Activated gamma-delta T cell treated with Interleukin-2 at 50 U/mL for 16 hours (primary cell): ENCODE results near the gene HOXA10.

Source experiments
- DNase-seq: peaks from one replicate; pipeline ENCODE4 v3.0.0-alpha.2; 2020

Gene HOXA10

GRCh38 chr7:27143023-27143949 is 30.8 kb downstream of the HOXA10 start, which contains the start of gene HOXA5:
Gene HOXA5, minus strand, starts transcription at chr7:27143681. Its CDS starts 74 bp downstream, at chr7:27143607.
- no peak for DNase-seq

DNA sequence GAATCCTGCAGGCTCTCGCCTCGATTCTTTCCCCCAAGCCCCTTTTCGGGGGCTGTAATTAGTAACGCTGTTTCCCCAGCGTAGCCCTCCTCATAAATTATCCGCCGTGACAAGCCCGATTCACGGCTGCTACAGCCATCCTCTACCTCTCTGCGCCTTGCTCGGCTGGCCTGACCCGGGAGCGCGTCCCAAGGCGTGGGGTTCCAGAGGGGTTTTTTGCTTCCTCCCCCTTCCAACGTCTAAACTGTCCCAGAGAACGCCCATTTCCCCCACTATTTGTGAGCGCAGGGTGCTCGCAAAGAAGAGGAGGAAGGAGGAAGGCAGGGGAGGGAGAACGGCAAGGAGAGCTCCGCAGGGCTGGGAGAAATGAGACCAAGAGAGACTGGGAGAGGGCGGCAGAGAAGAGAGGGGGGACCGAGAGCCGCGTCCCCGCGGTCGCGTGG is 31.5 kb downstream of the HOXA10 start:
- no peak for DNase-seq

- DNase-seq: no peak
Observed at GRCh38 chr7:27141923-27142579, 32.1 kb downstream of the HOXA10 start.

DNA sequence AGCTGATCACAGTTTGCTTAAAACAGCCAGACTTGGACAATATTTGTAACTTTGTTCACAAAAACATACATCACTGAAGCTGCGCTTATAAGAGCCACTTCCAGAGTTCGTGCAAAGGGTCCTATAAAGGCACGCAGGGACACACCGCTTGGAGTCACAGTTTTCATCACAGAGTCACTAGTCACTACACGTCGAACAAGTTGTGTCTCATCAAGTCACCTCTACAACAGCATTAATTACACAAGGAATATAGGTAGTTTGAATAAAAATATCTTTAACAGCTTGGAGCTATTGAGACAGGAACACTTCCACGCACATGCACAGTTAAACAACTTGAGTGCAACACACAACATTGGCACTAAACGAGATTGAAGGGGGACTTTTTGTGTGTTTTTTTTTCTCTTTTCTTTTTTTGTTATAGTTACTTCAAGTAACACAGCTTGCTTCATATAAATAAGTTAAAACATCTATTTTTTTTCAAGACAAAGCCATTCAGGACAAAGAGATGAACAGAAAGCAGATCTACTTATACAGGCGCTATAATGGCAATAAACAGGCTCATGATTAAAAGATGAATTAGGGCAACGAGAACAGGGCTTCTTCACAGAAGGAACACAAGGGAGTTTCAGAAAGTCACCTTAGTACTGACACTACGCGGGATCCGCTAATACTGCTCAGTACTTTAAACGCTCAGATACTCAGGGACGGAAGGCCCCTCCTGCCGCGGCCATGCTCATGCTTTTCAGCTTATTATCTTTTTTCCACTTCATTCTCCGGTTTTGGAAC is 32.8 kb downstream of the HOXA10 start:
- no peak for DNase-seq

- no peak for DNase-seq
Observed at GRCh38 chr7:27140126-27140857, 33.8 kb downstream of the HOXA10 start.

DNA sequence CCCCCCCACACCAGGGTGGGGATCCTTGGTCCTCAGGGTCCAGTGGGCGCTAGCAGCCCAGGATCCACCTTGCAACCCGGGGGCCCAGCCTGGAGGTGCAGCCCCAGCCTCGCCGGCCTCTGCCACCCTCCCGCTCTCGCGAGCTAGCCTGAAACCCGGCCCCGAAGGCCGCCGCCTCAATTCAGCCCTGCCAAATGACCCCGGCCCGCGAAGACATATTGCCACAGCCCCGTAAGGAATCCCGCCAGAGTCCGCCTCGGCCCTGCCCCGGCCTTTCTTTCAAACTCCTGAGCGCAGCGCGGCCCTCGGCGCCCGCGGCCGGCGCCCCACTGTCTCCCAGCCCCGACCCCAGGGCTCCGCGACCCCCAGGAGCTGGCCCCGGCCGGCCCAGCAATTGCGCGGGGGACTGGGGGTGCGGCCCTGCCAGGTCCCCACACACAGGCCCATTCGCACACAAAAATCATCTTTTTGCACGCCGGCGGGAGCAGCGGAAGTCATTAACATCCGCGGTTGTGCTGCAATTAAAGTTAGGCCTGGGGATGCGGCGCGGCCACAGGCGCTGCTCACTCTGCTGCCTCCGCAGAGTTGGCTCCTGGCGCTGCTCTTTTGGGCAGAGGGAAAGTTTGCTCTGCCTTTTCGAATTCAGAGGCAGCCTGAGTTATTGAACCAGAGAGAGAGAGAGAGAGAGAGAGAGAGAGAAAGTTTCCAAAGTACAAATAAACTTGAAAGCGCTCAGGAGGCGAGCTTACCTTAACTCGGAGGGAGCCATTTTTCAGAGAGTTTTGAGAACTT is 34.6 kb downstream of the HOXA10 start:
- DNase-seq: no peak

GRCh38 chr7:27138985-27139333 is 35.2 kb downstream of the HOXA10 start:
- DNase-seq: no peak

GRCh38 chr7:27138472-27138871 is 35.6 kb downstream of the HOXA10 start:
- DNase-seq: no peak

DNA sequence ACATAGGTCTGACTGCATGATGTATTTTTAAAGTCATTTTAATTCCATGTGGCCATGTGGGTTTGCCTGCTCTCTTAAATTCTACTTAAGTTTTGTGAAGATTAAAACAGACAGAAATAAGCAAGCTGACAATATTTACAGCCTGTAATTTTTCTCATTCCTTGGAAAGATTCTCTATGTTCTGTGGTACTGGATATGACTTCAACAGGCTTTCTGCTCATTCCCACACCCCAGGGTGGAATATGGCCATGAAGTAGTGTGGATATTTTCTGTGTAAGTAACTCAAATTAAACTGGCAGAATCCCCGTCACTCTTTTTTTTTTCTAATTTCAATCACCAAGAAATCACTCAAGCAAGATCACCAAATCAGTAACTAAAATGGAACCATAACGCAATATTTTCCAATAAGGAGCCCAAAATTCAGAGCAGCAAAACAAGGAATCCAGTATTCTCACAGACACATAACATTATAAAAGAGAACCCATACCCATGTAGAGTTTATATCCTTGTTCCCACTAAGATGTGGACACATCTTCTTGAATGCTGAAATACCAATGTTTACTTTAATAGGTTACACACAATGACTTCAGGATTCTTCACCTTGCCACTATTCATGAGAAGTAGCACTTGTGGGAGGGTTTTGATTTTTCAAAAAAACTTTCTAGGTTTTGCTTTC is 36.3 kb downstream of the HOXA10 start:
- DNase-seq: no peak

- DNase-seq: no peak
Observed at GRCh38 chr7:27134392-27134791, 39.7 kb downstream of the HOXA10 start.

DNA sequence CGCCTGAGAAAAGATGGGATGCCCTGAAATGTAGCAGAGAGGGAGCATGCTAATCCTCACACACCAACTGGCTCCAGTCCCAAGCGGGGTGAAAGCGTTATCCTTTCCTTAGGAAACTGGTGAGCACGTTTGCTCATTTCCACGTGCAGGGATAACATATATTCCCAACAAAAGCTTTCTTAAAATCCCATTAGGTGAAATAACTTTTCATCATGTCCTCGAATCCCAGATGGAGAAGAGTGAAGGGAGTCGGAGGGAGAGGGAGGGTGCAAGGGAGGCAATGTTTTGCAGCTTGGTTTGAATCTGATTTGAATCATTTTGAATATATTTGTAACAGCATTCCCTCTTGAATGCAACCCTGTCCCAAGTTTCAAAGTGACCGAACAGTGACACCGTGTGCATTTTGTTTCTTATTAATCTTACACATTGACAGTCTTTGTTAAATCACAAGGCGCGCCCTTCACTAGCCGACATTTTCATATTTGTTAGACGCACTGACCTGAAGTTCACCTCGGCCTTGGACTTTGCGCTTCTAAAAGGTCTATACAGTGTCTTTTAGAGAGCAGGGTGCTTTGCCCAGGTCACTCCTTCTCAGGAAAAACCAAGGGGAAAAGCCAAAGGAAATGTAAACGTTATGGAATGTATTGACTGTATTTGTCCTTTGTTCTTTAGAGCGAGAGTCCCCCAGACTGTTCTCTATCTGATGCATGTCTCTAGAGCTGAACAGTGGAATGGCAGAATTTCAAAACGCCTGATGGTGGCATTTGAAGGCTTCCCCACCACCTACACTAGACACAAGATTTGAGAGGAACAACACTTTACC is 40.5 kb downstream of the HOXA10 start:
- DNase-seq: no peak

- DNase-seq: no peak
Observed at GRCh38 chr7:27132978-27133377, 41.1 kb downstream of the HOXA10 start.

- no peak for DNase-seq
Observed at GRCh38 chr7:27132214-27132613, 41.9 kb downstream of the HOXA10 start.

- no peak for DNase-seq
Observed at GRCh38 chr7:27131390-27131819, 42.7 kb downstream of the HOXA10 start.

DNA sequence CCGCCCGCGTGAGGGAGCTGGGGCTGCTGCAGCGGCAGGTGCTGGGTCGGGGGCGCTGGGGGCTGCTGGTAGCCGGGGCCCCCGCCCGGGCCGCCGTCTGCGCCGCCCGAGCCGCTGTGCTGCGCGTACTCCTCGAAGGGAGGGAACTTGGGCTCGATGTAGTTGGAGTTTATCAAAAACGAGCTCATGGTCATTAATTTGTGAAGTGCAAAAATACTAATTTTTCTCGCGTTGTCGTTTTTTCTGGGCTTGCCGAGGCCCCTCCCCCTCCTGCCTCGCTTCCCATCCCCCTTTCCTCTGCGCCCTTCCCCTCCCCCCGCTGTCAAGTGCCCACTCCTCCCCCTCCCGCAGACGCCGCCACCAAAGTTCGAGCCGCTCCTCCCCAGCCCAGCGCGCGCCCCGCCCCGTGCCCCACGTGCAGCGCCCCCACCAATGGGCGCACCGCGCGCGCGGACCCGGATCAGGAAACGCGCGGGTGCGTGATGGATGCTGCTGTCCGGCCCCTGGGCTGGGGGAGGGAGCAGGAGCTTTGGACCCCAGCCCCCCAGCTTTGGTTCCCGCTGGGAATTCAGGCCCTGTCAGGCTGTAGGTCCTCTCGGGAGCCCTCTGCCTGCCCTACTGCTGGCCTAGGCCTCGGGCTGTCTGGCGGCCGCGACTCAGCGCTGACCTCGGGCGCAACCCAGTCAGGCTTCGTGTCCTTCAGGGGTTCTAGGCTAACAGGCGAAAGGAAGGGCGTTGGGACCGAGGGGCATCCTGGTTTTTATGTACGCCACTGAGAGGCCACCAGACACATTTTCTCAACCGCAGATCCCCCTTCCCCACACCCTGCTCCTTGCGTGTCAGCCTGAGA is 43.4 kb downstream of the HOXA10 start, which contains the start of gene HOXA4:
Gene HOXA4 (minus strand): TSS at position 218 of the 850 bp plus-strand sequence. CDS start 24 bp downstream, at position 194.
- DNase-seq: peak; percentile 69

GRCh38 chr7:27129729-27130539 is 44.2 kb downstream of the HOXA10 start:
- no peak for DNase-seq

DNA sequence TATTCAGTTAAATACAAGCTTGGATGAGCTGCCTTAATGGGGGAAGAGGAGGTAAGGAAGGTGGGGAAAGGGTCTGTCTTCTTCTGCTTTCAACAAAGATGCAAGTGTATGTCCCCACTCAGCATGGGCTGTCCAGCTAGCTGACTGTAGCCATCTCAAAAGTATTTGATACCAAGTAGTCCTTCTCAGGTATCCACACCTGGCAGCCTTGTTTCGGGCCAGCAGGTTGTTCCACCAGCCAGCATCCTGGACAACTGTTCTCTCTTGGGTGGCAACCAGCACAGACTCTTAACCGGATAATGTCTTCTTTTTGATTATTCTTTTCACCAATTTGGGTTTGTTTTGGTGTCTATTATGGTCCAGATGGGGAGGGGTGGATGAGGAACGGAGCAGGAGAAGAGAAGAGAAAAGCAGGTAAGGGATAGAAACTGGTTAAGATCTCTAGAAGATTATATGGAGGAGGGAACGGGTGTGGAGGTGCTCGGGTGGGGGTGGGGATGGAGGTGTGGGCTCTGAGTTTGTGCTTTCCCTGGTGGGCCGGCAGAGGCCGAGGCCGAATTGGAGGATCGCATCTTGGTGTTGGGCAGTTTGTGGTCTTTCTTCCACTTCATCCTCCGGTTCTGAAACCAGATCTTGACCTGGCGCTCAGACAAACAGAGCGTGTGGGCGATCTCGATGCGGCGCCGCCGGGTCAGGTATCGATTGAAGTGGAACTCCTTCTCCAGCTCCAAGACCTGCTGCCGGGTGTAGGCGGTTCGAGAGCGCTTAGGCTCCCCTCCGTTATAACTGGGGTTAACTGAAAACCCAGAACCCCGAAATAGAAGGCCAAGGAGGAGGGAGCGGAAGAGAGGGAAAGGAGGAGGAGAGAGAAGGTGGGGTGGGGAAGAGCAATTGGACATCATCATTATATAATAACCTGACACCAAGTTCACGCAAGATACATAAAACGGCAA is 45.1 kb downstream of the HOXA10 start:
- no peak for DNase-seq
